HG02981 (cell line): ENCODE results near the gene CCNB3.

Experiments
- ATAC-seq: cut with Tn5 transposase; IDR thresholded peaks from one replicate; pipeline ENCODE4 v1.9.1; 2021; ENCODE audit warnings: mild to moderate bottlenecking, moderate library complexity; ENCODE audit not compliant: unreplicated experiment

The CCNB3 gene

GRCh38 chrX:50372966-50373365 lies 168.4 kb downstream of the CCNB3 start:
- no peak for ATAC-seq

GRCh38 chrX:50375481-50376267 lies 171.1 kb downstream of the CCNB3 start:
- ATAC-seq, result no peak

- ATAC-seq, result no peak
These were observed 177.3 kb downstream of the CCNB3 start for GRCh38 chrX:50381729-50382415.

- ATAC-seq, result no peak
These were observed 182.0 kb downstream of the CCNB3 start for GRCh38 chrX:50386520-50386919.

- no peak for ATAC-seq
These were observed 189.3 kb downstream of the CCNB3 start for GRCh38 chrX:50393902-50394301.
